ENCODE data around the gene ZKSCAN8. TPM values are rescaled to one million over a fixed set of nuclear protein-coding genes. Genes with fewer than 3 reads are reported as not detected.

The ZKSCAN8 gene
- total and polyA plus RNA-seq, 2 experiments from 2014 or later, result 4.1 to 12.0 TPM

GRCh38 chr6:28152531-28152930 lies 10.8 kb downstream of the ZKSCAN8 start:
- no peaks in the 10 kb centered on the region for H3K9me3 ChIP-seq (ENCODE audit: low read depth)

GRCh38 chr6:28153546-28153945 lies 11.9 kb downstream of the ZKSCAN8 start:
- Histone ChIP-seq H3K9me3 (ENCODE audit: low read depth) (no peaks in the 10 kb centered on the region), H2AFZ (no peak overlapping the region), H3K36me3 (ENCODE audit: low read depth) (peaks cover 76% of the 10 kb centered on the region), H3K27ac (no peak overlapping the region), H3K27me3 (replicated peaks; ENCODE audit: insufficient read depth) (no peaks in the 10 kb centered on the region), H3K79me2 (ENCODE audit: insufficient read depth) (peaks cover 25% of the 10 kb centered on the region; the same call in 1 of the 2 replicates), H3F3A (ENCODE audit: insufficient read depth) (peaks cover 11% of the 10 kb centered on the region), H3K9me2 (ENCODE audit: insufficient read depth) (no peaks in the 10 kb centered on the region), H3K4me1 (ENCODE audit: insufficient read depth) (no peaks in the 10 kb centered on the region), H3K4me3 (no peak overlapping the region), H3K9ac (no peak overlapping the region), H4K20me1 (ENCODE audit: insufficient read depth) (no peaks in the 10 kb centered on the region), H3K4me2 (ENCODE audit: unreplicated experiment) (no peak overlapping the region)
- in situ Hi-C loops (cut with MboI), result no loop called here
- DNase-seq, result no peak
- 100% methylated on average over 1 of the region's 1 CpG for WGBS, 2 experiments (ENCODE audit: low coverage in 1 of 2, low lambda C conversion rate in 2 of 2, missing lambda C conversion rate in 2 of 2)
- TF ChIP-seq EZH2phosphoT487 (IDR thresholded peaks at IDR 0.05; ENCODE audit: insufficient read depth, low read depth), result no peak
- TF ChIP-seq EZH2 (IDR thresholded peaks at IDR 0.05; ENCODE audit: insufficient read depth, poor library complexity, severe bottlenecking), result no peak

More at GRCh38 chr6:28152531-28152930, 10.8 kb downstream of the ZKSCAN8 start:
- in situ Hi-C loops (cut with MboI), result no loop called here
- H3K4me2 ChIP-seq (ENCODE audit: unreplicated experiment), result no peak overlapping the region
- peaks cover 35% of the 10 kb centered on the region for H3K79me2 ChIP-seq (ENCODE audit: insufficient read depth)
- 92 to 98% methylated on average over 2 of the region's 2 CpGs for WGBS, 2 experiments (ENCODE audit: low coverage in 1 of 2, low lambda C conversion rate in 2 of 2, missing lambda C conversion rate in 2 of 2)
- no peak overlapping the region for H3K27ac ChIP-seq
- no peaks in the 10 kb centered on the region for H3K9me2 ChIP-seq (ENCODE audit: insufficient read depth)
- H3F3A ChIP-seq (ENCODE audit: insufficient read depth), result 0 out of 2 replicates have a peak, but pooled peaks cover 7% of the 10 kb centered on the region
- no peaks in the 10 kb centered on the region for H3K4me1 ChIP-seq (ENCODE audit: insufficient read depth)
- TF ChIP-seq EZH2phosphoT487 (IDR thresholded peaks at IDR 0.05; ENCODE audit: insufficient read depth, low read depth) (no peak), EZH2 (IDR thresholded peaks at IDR 0.05; ENCODE audit: insufficient read depth, poor library complexity, severe bottlenecking) (no peak)
- no peak overlapping the region for H3K9ac ChIP-seq
- peaks cover 77% of the 10 kb centered on the region for H3K36me3 ChIP-seq (ENCODE audit: low read depth)
- DNase-seq, result no peak
- no peak overlapping the region for H3K4me3 ChIP-seq
- no peaks in the 10 kb centered on the region for H3K27me3 ChIP-seq (replicated peaks; ENCODE audit: insufficient read depth)
- H2AFZ ChIP-seq, result no peak overlapping the region
- H4K20me1 ChIP-seq (ENCODE audit: insufficient read depth), result no peaks in the 10 kb centered on the region

- no peaks in the 10 kb centered on the region for H3K4me1 ChIP-seq (ENCODE audit: insufficient read depth)
- peaks cover 17% of the 10 kb centered on the region; the same call in 1 of the 2 replicates for H3K79me2 ChIP-seq (ENCODE audit: insufficient read depth)
- no peaks in the 10 kb centered on the region for H3K9me2 ChIP-seq (ENCODE audit: insufficient read depth)
- peaks cover 72% of the 10 kb centered on the region for H3K36me3 ChIP-seq (ENCODE audit: low read depth)
- no peaks in the 10 kb centered on the region for H3K9me3 ChIP-seq (ENCODE audit: low read depth)
- no peak overlapping the region for H3K4me2 ChIP-seq (ENCODE audit: unreplicated experiment)
- no peak for DNase-seq
- in situ Hi-C loops (cut with MboI), result no loop called here
- H3K27ac ChIP-seq, result no peak overlapping the region
- H3K4me3 ChIP-seq, result no peak overlapping the region
- no peak for TF ChIP-seq EZH2phosphoT487 (IDR thresholded peaks at IDR 0.05; ENCODE audit: insufficient read depth, low read depth)
- TF ChIP-seq EZH2 (IDR thresholded peaks at IDR 0.05; ENCODE audit: insufficient read depth, poor library complexity, severe bottlenecking), result no peak
- H2AFZ ChIP-seq, result no peak overlapping the region
- no peak overlapping the region for H3K9ac ChIP-seq
- H3K27me3 ChIP-seq (replicated peaks; ENCODE audit: insufficient read depth), result no peaks in the 10 kb centered on the region
- H4K20me1 ChIP-seq (ENCODE audit: insufficient read depth), result no peaks in the 10 kb centered on the region
- H3F3A ChIP-seq (ENCODE audit: insufficient read depth), result peaks cover 19% of the 10 kb centered on the region
Measured at GRCh38 chr6:28154357-28154756, 12.7 kb downstream of the ZKSCAN8 start.

- no peak overlapping the region for H3K27ac ChIP-seq
- H3K27me3 ChIP-seq (replicated peaks; ENCODE audit: insufficient read depth), result no peaks in the 10 kb centered on the region
- no peak for DNase-seq
- peaks cover 34% of the 10 kb centered on the region for H3K36me3 ChIP-seq (ENCODE audit: low read depth)
- no peak overlapping the region for H3K9ac ChIP-seq
- H3K9me3 ChIP-seq (ENCODE audit: low read depth), result no peaks in the 10 kb centered on the region
- no peak overlapping the region for H3K4me2 ChIP-seq (ENCODE audit: unreplicated experiment)
- H2AFZ ChIP-seq, result no peak overlapping the region
- H3K79me2 ChIP-seq (ENCODE audit: insufficient read depth), result no peaks in the 10 kb centered on the region
- in situ Hi-C loops (cut with MboI), result no loop called here
- 98% methylated on average over 3 of the region's 3 CpGs for WGBS, 2 experiments (ENCODE audit: low coverage in 1 of 2, low lambda C conversion rate in 2 of 2, missing lambda C conversion rate in 2 of 2)
- no peaks in the 10 kb centered on the region for H4K20me1 ChIP-seq (ENCODE audit: insufficient read depth)
- H3F3A ChIP-seq (ENCODE audit: insufficient read depth), result peaks cover 36% of the 10 kb centered on the region
- H3K4me1 ChIP-seq (ENCODE audit: insufficient read depth), result no peaks in the 10 kb centered on the region
- no peaks in the 10 kb centered on the region for H3K9me2 ChIP-seq (ENCODE audit: insufficient read depth)
- TF ChIP-seq EZH2phosphoT487 (IDR thresholded peaks at IDR 0.05; ENCODE audit: insufficient read depth, low read depth), result no peak
- no peak for TF ChIP-seq EZH2 (IDR thresholded peaks at IDR 0.05; ENCODE audit: insufficient read depth, poor library complexity, severe bottlenecking)
- H3K4me3 ChIP-seq, result no peak overlapping the region
Measured at GRCh38 chr6:28158318-28158717, 16.6 kb downstream of the ZKSCAN8 start.

All from GM23248 (cell line).